GM19099 (cell line): ENCODE results near the gene COLGALT1.

Experiments used
- POLR2A ChIP-seq: IDR thresholded peaks from 3 replicates; pipeline ENCODE4 v1.6.1; 2011; ENCODE audit warnings: low read depth; ENCODE audit not compliant: insufficient read length; ENCODE audit errors: extremely low read depth

Gene COLGALT1

GRCh38 chr19:17604372-17605025, 49.0 kb downstream of the COLGALT1 start:
- TF ChIP-seq POLR2A, result no peak

- TF ChIP-seq POLR2A, result no peak
Observed at GRCh38 chr19:17605117-17605516, 49.7 kb downstream of the COLGALT1 start.

GRCh38 chr19:17605761-17606589, 50.5 kb downstream of the COLGALT1 start:
- peak; percentile 61 for TF ChIP-seq POLR2A

- TF ChIP-seq POLR2A, result no peak
Observed at GRCh38 chr19:17606590-17607185, 51.2 kb downstream of the COLGALT1 start.

GRCh38 chr19:17607936-17608335, 52.5 kb downstream of the COLGALT1 start:
- TF ChIP-seq POLR2A, result no peak

- no peak for TF ChIP-seq POLR2A
Observed at GRCh38 chr19:17610384-17610783, 54.9 kb downstream of the COLGALT1 start.

GRCh38 chr19:17611462-17612244, 56.2 kb downstream of the COLGALT1 start:
- TF ChIP-seq POLR2A, result no peak

- TF ChIP-seq POLR2A, result no peak
Observed at GRCh38 chr19:17614476-17614875, 59.0 kb downstream of the COLGALT1 start.

- TF ChIP-seq POLR2A, result no peak
Observed at GRCh38 chr19:17615889-17616685, 60.6 kb downstream of the COLGALT1 start.

- TF ChIP-seq POLR2A, result no peak
Observed at GRCh38 chr19:17616686-17616960, 61.2 kb downstream of the COLGALT1 start.

- no peak for TF ChIP-seq POLR2A
Observed at GRCh38 chr19:17616961-17617806, 61.7 kb downstream of the COLGALT1 start.

- TF ChIP-seq POLR2A, result no peak
Observed at GRCh38 chr19:17617807-17618192, 62.4 kb downstream of the COLGALT1 start.

- TF ChIP-seq POLR2A, result no peak
Observed at GRCh38 chr19:17618281-17618903, 62.9 kb downstream of the COLGALT1 start.

GRCh38 chr19:17618936-17619335, 63.5 kb downstream of the COLGALT1 start:
- TF ChIP-seq POLR2A, result no peak

GRCh38 chr19:17620696-17621095, 65.2 kb downstream of the COLGALT1 start:
- TF ChIP-seq POLR2A, result no peak
